ENCODE measurements around the gene NTSR1. TPM values are rescaled to one million over a fixed set of nuclear protein-coding genes. Genes with fewer than 3 reads are reported as not detected.

NTSR1 gene
- total RNA-seq, 1 experiment from 2014 or later = 0.16 TPM

GRCh38 chr20:62660768-62661167 lies 47.9 kb upstream of the NTSR1 start:
- H3K9me3 ChIP-seq = no peaks in the 10 kb centered on the region
- no peaks in the 10 kb centered on the region for H3K36me3 ChIP-seq (ENCODE audit: control insufficient read depth, insufficient read depth, low read length)
- H3K27me3 Mint-ChIP-seq (ENCODE audit: insufficient read depth, unreplicated experiment) = no peaks in the 10 kb centered on the region
- H3K9me3 Mint-ChIP-seq (ENCODE audit: unreplicated experiment) = no peaks in the 10 kb centered on the region
- no TSS peak for BruUV-seq (replicated peaks)
- POLR2A ChIA-PET = no interaction called here
- no peak overlapping the region for H3K4me3 ChIP-seq (ENCODE audit: low read depth, low read length)
- H3K27me3 ChIP-seq (replicated peaks; ENCODE audit: control insufficient read depth, insufficient read depth, low read length) = no peaks in the 10 kb centered on the region
- TF ChIP-seq CTCF (IDR thresholded peaks at IDR 0.05; ENCODE audit: insufficient read depth in 1 of 2, low read depth in 1 of 2, low read length in 1 of 2, severe bottlenecking in 1 of 2, unreplicated experiment in 1 of 2) = no peak
- CTCF ChIA-PET = no interaction called here
- peaks cover 4% of the 10 kb centered on the region for H3K36me3 Mint-ChIP-seq (ENCODE audit: insufficient read depth, unreplicated experiment)
- intact Hi-C loops (cut with micrococcal nuclease; ENCODE audit: unreplicated experiment) = no loop called here
- H3K4me3 Mint-ChIP-seq (ENCODE audit: unreplicated experiment) = no peak overlapping the region
- no peak for DNase-seq
- no peaks in the 10 kb centered on the region for H3K4me1 Mint-ChIP-seq (ENCODE audit: low read depth, unreplicated experiment)
- H3K27ac Mint-ChIP-seq (ENCODE audit: unreplicated experiment) = no peak overlapping the region
- H3K4me1 ChIP-seq = no peaks in the 10 kb centered on the region

GRCh38 chr20:62661647-62662046 lies 47.0 kb upstream of the NTSR1 start:
- no peaks in the 10 kb centered on the region for H3K4me1 Mint-ChIP-seq (ENCODE audit: low read depth, unreplicated experiment)
- H3K4me3 ChIP-seq (ENCODE audit: low read depth, low read length) = no peak overlapping the region
- no peak for TF ChIP-seq CTCF (IDR thresholded peaks at IDR 0.05; ENCODE audit: insufficient read depth in 1 of 2, low read depth in 1 of 2, low read length in 1 of 2, severe bottlenecking in 1 of 2, unreplicated experiment in 1 of 2)
- no peaks in the 10 kb centered on the region for H3K27me3 Mint-ChIP-seq (ENCODE audit: insufficient read depth, unreplicated experiment)
- ChIA-PET POLR2A (no interaction called here), CTCF (interaction anchor here (0.6 kb wide), 1 partner anchor 129 kb away, joined by 3 read pairs; no protein-coding TSS in a partner anchor)
- no peaks in the 10 kb centered on the region for H3K9me3 ChIP-seq
- DNase-seq = no peak
- H3K27ac Mint-ChIP-seq (ENCODE audit: unreplicated experiment) = no peak overlapping the region
- BruUV-seq (replicated peaks) = no TSS peak
- peaks cover 4% of the 10 kb centered on the region for H3K36me3 Mint-ChIP-seq (ENCODE audit: insufficient read depth, unreplicated experiment)
- H3K4me1 ChIP-seq = no peaks in the 10 kb centered on the region
- no peaks in the 10 kb centered on the region for H3K27me3 ChIP-seq (replicated peaks; ENCODE audit: control insufficient read depth, insufficient read depth, low read length)
- no peaks in the 10 kb centered on the region for H3K36me3 ChIP-seq (ENCODE audit: control insufficient read depth, insufficient read depth, low read length)
- intact Hi-C loops (cut with micrococcal nuclease; ENCODE audit: unreplicated experiment) = no loop called here
- no peaks in the 10 kb centered on the region for H3K9me3 Mint-ChIP-seq (ENCODE audit: unreplicated experiment)
- H3K4me3 Mint-ChIP-seq (ENCODE audit: unreplicated experiment) = no peak overlapping the region

GRCh38 chr20:62662422-62662821 lies 46.2 kb upstream of the NTSR1 start:
- BruUV-seq (replicated peaks) = no TSS peak
- intact Hi-C loops (cut with micrococcal nuclease; ENCODE audit: unreplicated experiment) = no loop called here
- H3K27me3 Mint-ChIP-seq (ENCODE audit: insufficient read depth, unreplicated experiment) = no peaks in the 10 kb centered on the region
- Histone ChIP-seq H3K9me3 (no peaks in the 10 kb centered on the region), H3K27me3 (replicated peaks; ENCODE audit: control insufficient read depth, insufficient read depth, low read length) (no peaks in the 10 kb centered on the region), H3K4me1 (no peaks in the 10 kb centered on the region), H3K4me3 (ENCODE audit: low read depth, low read length) (no peak overlapping the region), H3K36me3 (ENCODE audit: control insufficient read depth, insufficient read depth, low read length) (no peaks in the 10 kb centered on the region)
- ChIA-PET POLR2A (no interaction called here), CTCF (no interaction called here)
- DNase-seq = no peak
- no peak for TF ChIP-seq CTCF (IDR thresholded peaks at IDR 0.05; ENCODE audit: insufficient read depth in 1 of 2, low read depth in 1 of 2, low read length in 1 of 2, severe bottlenecking in 1 of 2, unreplicated experiment in 1 of 2)
- peaks cover 4% of the 10 kb centered on the region for H3K36me3 Mint-ChIP-seq (ENCODE audit: insufficient read depth, unreplicated experiment)
- H3K4me3 Mint-ChIP-seq (ENCODE audit: unreplicated experiment) = no peak overlapping the region
- no peak overlapping the region for H3K27ac Mint-ChIP-seq (ENCODE audit: unreplicated experiment)
- no peaks in the 10 kb centered on the region for H3K4me1 Mint-ChIP-seq (ENCODE audit: low read depth, unreplicated experiment)
- H3K9me3 Mint-ChIP-seq (ENCODE audit: unreplicated experiment) = no peaks in the 10 kb centered on the region
